Activated T-cell treated with anti-CD3 and anti-CD28 coated beads for 24 hours (primary cell): Measurements from ENCODE around the gene LRRC42.
"Not testable (repeated sequence)": the region's sequence is repeated elsewhere in the genome, so short reads cannot be mapped to it uniquely, and the experiment has no call there.

Experiments used
- DNase-seq: peaks from one replicate; pipeline ENCODE4 v3.0.0-alpha.2; 2020; ENCODE audit warnings: low read depth

The LRRC42 gene

GRCh38 chr1:53967409-53968124 lies 21.4 kb downstream of the LRRC42 start:
- DNase-seq = no peak

- no peak for DNase-seq
Observed at GRCh38 chr1:53968125-53968513, 22.0 kb downstream of the LRRC42 start.

- not testable (repeated sequence) for DNase-seq
Observed at GRCh38 chr1:53969323-53969722, 23.2 kb downstream of the LRRC42 start.

DNA sequence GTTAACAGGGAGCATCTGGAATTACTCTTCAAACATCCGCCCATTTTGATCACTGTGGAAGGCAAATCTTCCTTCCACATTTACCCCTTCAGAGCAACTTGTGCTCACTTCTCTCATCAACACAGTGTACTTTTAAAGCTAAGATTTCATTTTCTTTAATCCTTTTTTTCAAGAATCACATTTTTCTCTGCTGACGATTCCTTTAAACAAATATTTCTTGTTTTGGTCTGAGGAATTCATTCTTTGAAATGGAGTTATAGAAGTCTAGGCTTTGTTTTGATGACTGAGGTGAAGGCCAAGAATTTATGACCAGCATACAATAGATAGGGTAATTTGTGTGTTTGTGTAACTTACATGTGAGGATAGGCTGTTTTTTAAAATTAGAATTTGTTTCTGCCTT lies 25.6 kb downstream of the LRRC42 start:
- no peak for DNase-seq

GRCh38 chr1:53975861-53976260 lies 29.7 kb downstream of the LRRC42 start:
- DNase-seq = no peak

- no peak for DNase-seq
Observed at GRCh38 chr1:53979712-53980450, 33.7 kb downstream of the LRRC42 start.

DNA sequence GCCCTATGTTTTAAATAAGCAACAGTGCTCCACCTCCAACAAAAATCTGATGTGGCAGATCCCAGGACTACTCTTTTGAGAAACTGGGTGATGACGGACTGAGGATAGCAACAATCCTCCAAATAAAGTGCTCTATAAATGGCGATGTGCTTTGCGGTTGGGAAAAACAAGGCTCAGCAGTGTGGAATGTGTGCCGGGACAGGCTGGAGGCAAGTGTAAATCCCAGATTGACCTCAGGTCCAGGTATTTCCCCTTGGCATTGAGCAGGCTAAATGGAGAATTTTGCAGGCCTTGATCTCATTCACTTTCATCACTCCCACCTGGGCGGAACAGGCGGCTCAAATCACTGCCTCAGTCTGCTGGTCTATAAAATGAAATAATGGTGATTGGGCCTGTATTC lies 35.1 kb downstream of the LRRC42 start:
- DNase-seq = no peak

- no peak for DNase-seq
Observed at GRCh38 chr1:53982034-53982762, 36.0 kb downstream of the LRRC42 start.

GRCh38 chr1:53982763-53983104 lies 36.6 kb downstream of the LRRC42 start:
- DNase-seq = no peak

GRCh38 chr1:53984726-53985125 lies 38.6 kb downstream of the LRRC42 start:
- DNase-seq = no peak

GRCh38 chr1:53986458-53986857 lies 40.3 kb downstream of the LRRC42 start:
- no peak for DNase-seq

- no peak for DNase-seq
Observed at GRCh38 chr1:53987880-53988279, 41.7 kb downstream of the LRRC42 start.

DNA sequence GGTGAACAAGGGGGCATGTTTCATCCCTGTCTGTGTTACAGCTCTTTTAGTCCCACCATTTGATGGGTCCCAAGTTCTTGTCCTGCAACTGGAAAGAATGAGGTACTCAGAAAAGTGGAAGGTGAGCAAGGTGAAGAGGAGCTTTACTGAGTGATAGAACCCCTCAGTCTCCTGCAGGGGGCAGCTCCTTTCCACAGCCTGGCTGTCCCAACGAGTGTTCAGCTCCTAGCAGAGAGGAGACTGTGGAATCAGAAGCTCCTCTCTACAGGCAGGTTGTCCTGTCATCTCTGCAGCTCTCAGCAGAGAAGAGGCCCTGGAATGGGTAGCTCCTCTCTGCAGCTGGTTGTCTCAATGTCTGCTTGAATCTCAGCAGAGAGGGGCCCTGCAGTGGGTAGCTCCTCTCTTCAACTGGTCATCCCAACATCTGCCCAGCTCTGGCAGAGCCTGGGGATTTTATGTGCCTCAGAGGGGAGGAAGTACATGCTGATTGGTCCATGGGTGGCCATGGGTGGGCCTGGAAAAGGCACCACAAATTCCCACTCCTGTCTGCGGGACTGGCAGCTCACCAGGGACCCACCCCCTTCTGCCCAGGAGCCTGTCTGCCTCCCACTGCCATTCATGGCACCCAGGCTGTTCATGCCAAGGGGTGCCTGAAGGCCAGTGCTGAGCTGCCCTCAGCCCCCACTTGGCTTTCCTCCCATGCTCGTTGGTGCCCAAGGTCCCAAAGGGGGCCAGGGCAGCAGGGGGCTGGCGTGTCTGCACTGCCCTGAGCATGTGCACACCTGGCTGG lies 46.1 kb downstream of the LRRC42 start:
- DNase-seq = no peak

DNA sequence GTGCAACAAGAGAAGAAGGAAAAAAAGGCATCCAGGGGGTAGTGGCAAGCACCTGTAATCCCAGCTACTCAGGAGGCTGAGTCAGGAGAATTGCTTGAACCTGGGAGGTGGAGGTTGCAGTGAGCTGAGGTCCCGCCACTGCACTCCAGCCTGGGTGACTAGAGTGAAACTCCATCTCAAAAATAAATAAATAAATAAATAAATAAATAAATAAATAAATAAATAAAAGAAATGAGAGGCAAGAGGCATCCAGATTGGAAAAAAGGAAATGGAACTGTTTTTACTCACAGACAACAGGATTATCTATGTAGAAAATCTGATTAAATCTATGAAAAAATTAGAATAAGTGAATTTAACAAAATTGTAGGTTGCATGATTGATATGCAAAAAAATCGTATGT lies 48.4 kb downstream of the LRRC42 start:
- DNase-seq = not testable (repeated sequence)

- DNase-seq = no peak
Observed at GRCh38 chr1:53995683-53996082, 49.5 kb downstream of the LRRC42 start.

GRCh38 chr1:53998223-53998622 lies 52.1 kb downstream of the LRRC42 start:
- no peak for DNase-seq

DNA sequence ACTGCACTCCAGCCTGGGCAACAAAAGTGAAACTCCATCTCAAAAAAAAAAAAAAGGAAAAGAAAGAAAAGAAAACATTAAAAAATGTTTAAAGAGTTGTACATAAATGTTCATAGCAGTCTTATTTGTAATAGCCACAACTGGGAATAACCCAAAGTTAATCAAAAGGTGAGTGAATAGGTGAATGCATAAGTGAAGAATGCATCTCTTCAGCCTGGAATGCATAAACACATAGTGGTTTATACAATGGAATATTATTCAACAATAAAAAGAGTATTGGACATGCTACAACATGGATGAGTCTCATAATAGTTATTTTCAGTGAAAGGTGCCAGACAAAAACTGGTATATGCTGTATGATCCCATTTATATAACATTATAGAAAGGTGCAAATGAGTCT lies 53.8 kb downstream of the LRRC42 start:
- DNase-seq = no peak

- no peak for DNase-seq
Observed at GRCh38 chr1:54001591-54001990, 55.4 kb downstream of the LRRC42 start.

DNA sequence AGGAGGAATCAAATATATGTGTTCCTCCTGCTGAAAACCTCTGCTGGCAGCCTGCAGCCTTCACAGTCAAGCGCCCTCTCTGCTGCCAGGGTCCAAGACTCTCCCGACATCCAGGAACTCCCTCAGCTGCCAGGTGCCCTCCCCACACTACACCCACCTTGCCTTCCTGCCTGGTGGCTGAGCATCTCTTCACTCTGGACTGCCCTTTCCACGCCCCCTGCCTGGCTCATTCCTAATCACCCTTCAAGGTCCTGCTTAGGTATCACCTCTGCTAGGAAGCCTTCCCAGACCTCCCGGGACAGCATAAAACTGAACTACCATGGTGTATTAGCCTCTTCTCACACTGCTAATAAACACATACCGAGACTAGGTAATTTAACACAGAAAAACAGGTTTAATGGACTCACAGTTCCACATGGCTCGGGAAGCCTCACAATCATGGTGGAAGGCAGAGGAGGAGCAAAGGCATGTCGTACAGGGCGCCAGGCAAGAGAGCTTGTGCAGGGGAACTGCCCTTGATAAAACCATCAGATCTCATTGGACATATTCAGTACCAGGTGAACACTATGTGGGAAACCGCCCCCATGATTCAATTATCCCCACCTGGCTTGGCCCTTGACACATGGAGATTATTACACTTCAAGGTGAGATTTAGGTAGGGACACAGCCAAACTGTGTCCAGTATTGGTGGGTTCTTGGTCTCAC lies 56.5 kb downstream of the LRRC42 start:
- no peak for DNase-seq

- no peak for DNase-seq
Observed at GRCh38 chr1:54003249-54003646, 57.1 kb downstream of the LRRC42 start.

GRCh38 chr1:54003750-54004480 lies 57.8 kb downstream of the LRRC42 start:
- DNase-seq = not testable (repeated sequence)
